ENCODE results near the gene ATP6V1F. TPM values are rescaled to one million over a fixed set of nuclear protein-coding genes. Genes with fewer than 3 reads are reported as not detected.

The ATP6V1F gene
- total RNA-seq, 2 experiments from 2014 or later = 108 to 155 TPM

GRCh38 chr7:128872394-128872824 is 9.8 kb downstream of the ATP6V1F start:
- Histone ChIP-seq H3K9me2 (ENCODE audit: insufficient read depth, low read length) (no peaks in the 10 kb centered on the region), H3K4me2 (ENCODE audit: low read length) (no peak overlapping the region), H2AFZ (ENCODE audit: low read length) (no peak overlapping the region), H4K20me1 (ENCODE audit: insufficient read depth, low read length) (no peaks in the 10 kb centered on the region), H3K79me2 (ENCODE audit: insufficient read depth, low read depth, low read length) (no peaks in the 10 kb centered on the region), H3K27ac (ENCODE audit: low read depth, low read length, poor library complexity, severe bottlenecking) (no peak overlapping the region), H3K9me3 (ENCODE audit: low read length) (no peaks in the 10 kb centered on the region), H3K4me1 (ENCODE audit: insufficient read depth, low read length, poor library complexity, severe bottlenecking) (peaks cover 35% of the 10 kb centered on the region), H3K36me3 (ENCODE audit: insufficient read depth, low read length) (no peaks in the 10 kb centered on the region), H3K4me3 (ENCODE audit: low read depth, low read length, poor library complexity, severe bottlenecking) (no peak overlapping the region)
- peak; percentile 48 for TF ChIP-seq CTCF (conservative IDR thresholded peaks at IDR 0.05; ENCODE audit: low read length)
- TF ChIP-seq EZH2phosphoT487 (IDR thresholded peaks at IDR 0.05; ENCODE audit: borderline replicate concordance, low read depth, low read length) = no peak
- no TSS peak for BruUV-seq (replicated peaks)
- no peak for DNase-seq (ENCODE audit: low spot score)
- POLR2A ChIA-PET = interaction anchor here (0.6 to 2.3 kb wide), 2 partner anchors 10 to 40 kb away, joined by 3 to 9 read pairs; partner anchors contain the start of gene ATP6V1F
- CTCF ChIA-PET (ENCODE audit: unreplicated experiment) = no interaction called here
- intact Hi-C loops (cut with micrococcal nuclease; ENCODE audit: unreplicated experiment) = no loop called here

GRCh38 chr7:128873234-128873633 is 10.6 kb downstream of the ATP6V1F start:
- ChIA-PET CTCF (ENCODE audit: unreplicated experiment) (no interaction called here), POLR2A (interaction anchor here (2.3 kb wide), 1 partner anchor 11 kb away, joined by 9 read pairs; the partner anchor contains the start of gene ATP6V1F)
- no peaks in the 10 kb centered on the region for H3K36me3 ChIP-seq (ENCODE audit: insufficient read depth, low read length)
- H3K4me3 ChIP-seq (ENCODE audit: low read depth, low read length, poor library complexity, severe bottlenecking) = no peak overlapping the region
- no peaks in the 10 kb centered on the region for H3K79me2 ChIP-seq (ENCODE audit: insufficient read depth, low read depth, low read length)
- H3K9me3 ChIP-seq (ENCODE audit: low read length) = no peaks in the 10 kb centered on the region
- no TSS peak for BruUV-seq (replicated peaks)
- no peak overlapping the region for H3K4me2 ChIP-seq (ENCODE audit: low read length)
- H3K27ac ChIP-seq (ENCODE audit: low read depth, low read length, poor library complexity, severe bottlenecking) = no peak overlapping the region
- intact Hi-C loops (cut with micrococcal nuclease; ENCODE audit: unreplicated experiment) = no loop called here
- no peaks in the 10 kb centered on the region for H4K20me1 ChIP-seq (ENCODE audit: insufficient read depth, low read length)
- H2AFZ ChIP-seq (ENCODE audit: low read length) = no peak overlapping the region
- TF ChIP-seq EZH2phosphoT487 (IDR thresholded peaks at IDR 0.05; ENCODE audit: borderline replicate concordance, low read depth, low read length) = no peak
- no peak for TF ChIP-seq CTCF (conservative IDR thresholded peaks at IDR 0.05; ENCODE audit: low read length)
- no peaks in the 10 kb centered on the region for H3K9me2 ChIP-seq (ENCODE audit: insufficient read depth, low read length)
- peaks cover 35% of the 10 kb centered on the region for H3K4me1 ChIP-seq (ENCODE audit: insufficient read depth, low read length, poor library complexity, severe bottlenecking)
- DNase-seq (ENCODE audit: low spot score) = no peak

GRCh38 chr7:128874140-128875031 is 11.7 kb downstream of the ATP6V1F start:
- ChIA-PET CTCF (ENCODE audit: unreplicated experiment) (interaction anchor here (1.0 kb wide), 1 partner anchor 11 kb away, joined by 5 read pairs; the partner anchor contains the start of gene ATP6V1F), POLR2A (interaction anchor here (0.6 kb wide), 2 partner anchors 438 to 1088 kb away, joined by 3 read pairs; no protein-coding TSS in a partner anchor)
- Histone ChIP-seq H3K4me2 (ENCODE audit: low read length) (no peak overlapping the region), H3K4me3 (ENCODE audit: low read depth, low read length, poor library complexity, severe bottlenecking) (no peak overlapping the region), H3K4me1 (ENCODE audit: insufficient read depth, low read length, poor library complexity, severe bottlenecking) (peaks cover 28% of the 10 kb centered on the region), H3K79me2 (ENCODE audit: insufficient read depth, low read depth, low read length) (no peaks in the 10 kb centered on the region), H2AFZ (ENCODE audit: low read length) (no peak overlapping the region), H3K9me3 (ENCODE audit: low read length) (no peaks in the 10 kb centered on the region), H3K9me2 (ENCODE audit: insufficient read depth, low read length) (no peaks in the 10 kb centered on the region), H3K27ac (ENCODE audit: low read depth, low read length, poor library complexity, severe bottlenecking) (no peak overlapping the region), H3K36me3 (ENCODE audit: insufficient read depth, low read length) (no peaks in the 10 kb centered on the region), H4K20me1 (ENCODE audit: insufficient read depth, low read length) (no peaks in the 10 kb centered on the region)
- TF ChIP-seq EZH2phosphoT487 (IDR thresholded peaks at IDR 0.05; ENCODE audit: borderline replicate concordance, low read depth, low read length) = no peak
- no peak for TF ChIP-seq CTCF (conservative IDR thresholded peaks at IDR 0.05; ENCODE audit: low read length)
- no TSS peak for BruUV-seq (replicated peaks)
- intact Hi-C loops (cut with micrococcal nuclease; ENCODE audit: unreplicated experiment) = no loop called here
- no peak for DNase-seq (ENCODE audit: low spot score)

Measured in OCI-LY7 (cell line).